Keratinocyte (primary cell): ENCODE measurements around the gene RARS1. TPM values are rescaled to one million over a fixed set of nuclear protein-coding genes. Genes with fewer than 3 reads are reported as not detected.

Experiments
- DNase-seq: peaks from one replicate; pipeline ENCODE4 v3.0.0-alpha.2; 2011; ENCODE audit warnings: low read depth, missing footprints, low spot score
- FAIRE-seq: peaks from 2 replicates; lab custom pipeline; 2011; peaks lifted over from hg19 to GRCh38; lab: Jason Lieb, UNC
- H2AFZ ChIP-seq: 2 replicates; pipeline ENCODE4 v1.6.0; 2012; ENCODE audit warnings: low read length, control low read depth, inconsistent platforms; ENCODE audit not compliant: control insufficient read depth
- H3K27ac ChIP-seq: 2 replicates; pipeline ENCODE4 v1.5.1; 2011; ENCODE audit warnings: low read length; ENCODE audit not compliant: control insufficient read depth, insufficient read depth
- H3K27me3 ChIP-seq: 3 replicates; pipeline ENCODE4 v1.6.0; 2011; ENCODE audit warnings: low read length; ENCODE audit not compliant: control insufficient read depth, insufficient read depth; ENCODE audit errors: extremely low read depth
- H3K36me3 ChIP-seq, 2 experiments: 2 replicates in 1 of 2; 3 replicates in 1 of 2; pipeline ENCODE4 v1.5.1; 2011; ENCODE audit warnings: low read length in 2 of 2, mild to moderate bottlenecking in 1 of 2; ENCODE audit not compliant: control insufficient read depth in 2 of 2, insufficient read depth in 2 of 2; ENCODE audit errors: extremely low read depth in 1 of 2
- H3K4me1 ChIP-seq: 3 replicates; pipeline ENCODE4 v1.5.1; 2011; ENCODE audit warnings: low read length; ENCODE audit not compliant: control insufficient read depth, insufficient read depth; ENCODE audit errors: extremely low read depth
- H3K4me2 ChIP-seq: 3 replicates; pipeline ENCODE4 v1.6.0; 2011; ENCODE audit warnings: low read depth, low read length; ENCODE audit not compliant: control insufficient read depth, insufficient read depth; ENCODE audit errors: extremely low read depth
- H3K4me3 ChIP-seq, 3 experiments: fragments of 200-600 bp in 1 of 3; sonication (generic) in 1 of 3; 2 replicates in 2 of 3; 3 replicates in 1 of 3; pipeline ENCODE4 v1.5.1; 2011 to 2016; ENCODE audit warnings: low read length in 3 of 3, mild to moderate bottlenecking in 3 of 3, control low read depth in 2 of 3, inconsistent platforms in 1 of 3, low read depth in 1 of 3, mixed read lengths in 1 of 3, mixed run types in 1 of 3, moderate library complexity in 1 of 3; ENCODE audit not compliant: control insufficient read depth in 2 of 3, insufficient read depth in 2 of 3; ENCODE audit errors: extremely low read depth in 1 of 3
- H3K79me2 ChIP-seq: 2 replicates; pipeline ENCODE4 v1.6.0; 2012; ENCODE audit warnings: low read length; ENCODE audit not compliant: control insufficient read depth, insufficient read depth
- H3K9ac ChIP-seq: 3 replicates; pipeline ENCODE4 v1.6.0; 2011; ENCODE audit warnings: low read length; ENCODE audit not compliant: control insufficient read depth, insufficient read depth; ENCODE audit errors: extremely low read depth
- H3K9me1 ChIP-seq: 3 replicates; pipeline ENCODE4 v1.6.0; 2011; ENCODE audit warnings: low read length; ENCODE audit not compliant: control insufficient read depth, insufficient read depth; ENCODE audit errors: extremely low read depth
- H3K9me3 ChIP-seq: 2 replicates; pipeline ENCODE4 v1.5.1; 2012; ENCODE audit warnings: low read depth, low read length; ENCODE audit not compliant: control insufficient read depth
- H4K20me1 ChIP-seq: 3 replicates; pipeline ENCODE4 v1.6.0; 2011; ENCODE audit warnings: low read length; ENCODE audit not compliant: control insufficient read depth, insufficient read depth; ENCODE audit errors: extremely low read depth
- CTCF ChIP-seq, 3 experiments: IDR thresholded peaks in 1 of 3; conservative IDR thresholded peaks in 1 of 3; optimal IDR thresholded peaks in 1 of 3; 2 replicates in 2 of 3; 3 replicates in 1 of 3; pipeline versions ENCODE3 to v1.5.1; 2011; ENCODE audit warnings: low read length in 3 of 3, mild to moderate bottlenecking in 3 of 3, moderate library complexity in 2 of 3, control low read depth in 1 of 3, inconsistent platforms in 1 of 3; ENCODE audit not compliant: insufficient read depth in 2 of 3; ENCODE audit errors: extremely low read depth in 1 of 3
- EZH2 ChIP-seq: IDR thresholded peaks from one replicate; pipeline ENCODE4 v1.6.1; 2012; ENCODE audit warnings: inconsistent platforms, mild to moderate bottlenecking, low read length, moderate library complexity
- dilution Hi-C: fragments of 300-500 bp; cut with MboI; formaldehyde crosslinking; loops from one replicate; pipeline ENCODE4 v1.7.0; 2020; ENCODE audit warnings: low sequenced_read_pairs; ENCODE audit not compliant: extremely low pct_ligation_motif_present
- polyA plus RNA-seq, 5 experiments: library from polyadenylated mRNA; depleted of rRNA in 3 of 5; stranded (reverse) in 3 of 5; stranded (forward) in 1 of 5; unstranded in 1 of 5; fragments of >200 nt; gene quantifications; 1 replicate in 1 of 5; 2 replicates in 3 of 5; 3 replicates in 1 of 5; pipeline versions ENCODE4 v1.2.1 to v1.2.3, GENCODE V29; 2011 to 2012; ENCODE audit warnings: missing spikeins in 2 of 5, low read depth in 1 of 5, low replicate concordance in 1 of 5

Gene RARS1
- polyA plus RNA-seq, 1 donor (not counting 4 experiments of a cell fraction or from before 2014, with no cell fraction given): 128 TPM

- no peak for TF ChIP-seq EZH2
- TF ChIP-seq CTCF (optimal IDR thresholded peaks at IDR 0.05 in 1 of 3, IDR thresholded peaks at IDR 0.05 in 1 of 3, conservative IDR thresholded peaks at IDR 0.05 in 1 of 3; ENCODE audit: extremely low read depth in 1 of 3, insufficient read depth in 2 of 3, low read length in 3 of 3): no peak
- no peaks in the 10 kb centered on the region for H3K27me3 ChIP-seq
- no peak overlapping the region for H3K9ac ChIP-seq
- no peaks in the 10 kb centered on the region for H3K4me1 ChIP-seq
- dilution Hi-C loops: no loop called here
- H3K79me2 ChIP-seq: no peaks in the 10 kb centered on the region
- no peak overlapping the region for H2AFZ ChIP-seq
- H3K4me3 ChIP-seq: no peak overlapping the region
- H3K9me1 ChIP-seq: no peaks in the 10 kb centered on the region
- peaks cover 23 to 37% of the 10 kb centered on the region in 2 experiments for H3K36me3 ChIP-seq
- H3K9me3 ChIP-seq: no peaks in the 10 kb centered on the region
- H4K20me1 ChIP-seq: no peaks in the 10 kb centered on the region
- H3K4me2 ChIP-seq: no peak overlapping the region
- FAIRE-seq (no peak), DNase-seq (no peak)
- H3K27ac ChIP-seq: no peak overlapping the region
Measured at GRCh38 chr5:168513861-168514428, 27.7 kb downstream of the RARS1 start.

- peaks cover 23% of the 10 kb centered on the region for H3K27me3 ChIP-seq
- DNase-seq (no peak), FAIRE-seq (no peak)
- no peaks in the 10 kb centered on the region for H3K4me1 ChIP-seq
- no peak overlapping the region for H2AFZ ChIP-seq
- no peak overlapping the region for H3K9ac ChIP-seq
- H3K27ac ChIP-seq: no peak overlapping the region
- H4K20me1 ChIP-seq: no peaks in the 10 kb centered on the region
- no peak overlapping the region for H3K4me3 ChIP-seq
- H3K36me3 ChIP-seq: peaks cover 0 to 4% of the 10 kb centered on the region in 2 experiments
- no peaks in the 10 kb centered on the region for H3K9me1 ChIP-seq
- no peaks in the 10 kb centered on the region for H3K79me2 ChIP-seq
- H3K9me3 ChIP-seq: peaks cover 2% of the 10 kb centered on the region
- H3K4me2 ChIP-seq: no peak overlapping the region
- TF ChIP-seq CTCF (optimal IDR thresholded peaks at IDR 0.05 in 1 of 3, IDR thresholded peaks at IDR 0.05 in 1 of 3, conservative IDR thresholded peaks at IDR 0.05 in 1 of 3; ENCODE audit: extremely low read depth in 1 of 3, insufficient read depth in 2 of 3, low read length in 3 of 3): no peak
- TF ChIP-seq EZH2: no peak
- dilution Hi-C loops: no loop called here
Measured at GRCh38 chr5:168525856-168526255, 39.6 kb downstream of the RARS1 start.
